Activated CD4-positive, CD25-positive, alpha-beta regulatory T cell (primary cell): ENCODE results near the gene MAN1A2.
"Not testable (repeated sequence)": the region's sequence is repeated elsewhere in the genome, so short reads cannot be mapped to it uniquely, and the experiment has no call there.

ENCODE experiments used
- DNase-seq, 4 experiments: peaks; one replicate each; lab custom pipeline; 2025; lab: John Stamatoyannopoulos, UW

The MAN1A2 gene

DNA sequence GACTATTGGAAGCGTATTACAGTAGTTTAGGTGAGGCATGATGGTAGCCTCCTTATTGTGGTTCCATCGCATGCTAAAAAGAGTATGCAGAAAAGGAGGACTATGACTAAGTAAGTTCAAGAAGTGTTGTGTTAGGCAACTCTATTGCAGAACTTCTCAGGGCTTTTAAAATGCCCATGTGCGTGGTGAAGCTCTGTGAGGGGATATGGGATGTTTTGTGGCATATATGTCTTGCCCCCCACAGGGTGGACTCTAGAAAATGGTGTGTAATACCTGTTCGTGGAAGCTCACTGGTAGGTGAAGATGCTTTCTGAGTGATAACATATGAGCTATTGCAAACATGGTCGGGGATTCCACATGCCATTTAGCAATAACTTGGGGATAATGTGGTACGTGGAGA, 31.7 kb downstream of the MAN1A2 start:
- no peak for DNase-seq

DNA sequence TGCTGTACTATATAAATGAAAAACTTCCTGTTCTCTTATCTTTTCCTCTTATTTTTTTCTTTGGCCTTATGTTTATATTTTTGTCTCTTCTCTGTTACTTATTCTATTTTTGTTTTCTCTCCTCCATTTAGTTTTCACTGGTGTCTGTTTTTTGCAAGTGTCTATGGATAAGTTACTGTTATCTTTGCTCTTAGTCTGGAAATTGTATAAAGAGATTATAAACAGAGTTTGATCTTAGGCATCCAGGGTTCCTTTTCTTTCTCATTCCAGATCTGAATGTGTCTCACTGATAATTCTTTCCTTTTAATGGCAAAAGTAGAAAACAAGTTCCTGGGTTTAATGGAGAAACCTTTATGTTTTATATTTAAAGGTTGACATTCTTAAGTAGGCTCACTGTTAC, 34.5 kb downstream of the MAN1A2 start:
- DNase-seq, result no peak

DNA sequence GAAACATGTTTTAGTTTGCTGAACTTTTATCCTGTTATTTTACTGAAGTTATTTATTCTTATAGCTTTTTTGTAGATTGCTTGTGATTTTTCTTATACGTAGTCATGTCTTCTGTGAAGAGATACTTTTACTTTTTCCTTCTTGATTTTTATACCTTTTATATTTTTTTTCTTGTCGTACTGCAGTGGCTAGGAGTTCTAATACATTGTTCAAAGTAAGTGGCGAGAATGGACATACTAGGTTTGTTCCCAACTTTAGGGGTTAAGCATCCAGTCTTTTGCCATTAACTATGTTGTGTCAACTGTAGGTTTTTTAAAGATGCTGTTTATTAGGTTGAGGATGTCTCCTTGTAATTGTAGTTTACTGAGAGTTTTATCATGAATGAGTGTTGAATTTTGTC, 36.3 kb downstream of the MAN1A2 start:
- DNase-seq, result no peak

- DNase-seq, result no peak
These were observed 37.8 kb downstream of the MAN1A2 start for GRCh38 chr1:117405042-117405441.

GRCh38 chr1:117412472-117412871, 45.2 kb downstream of the MAN1A2 start:
- no peak for DNase-seq

- no peak for DNase-seq
These were observed 46.2 kb downstream of the MAN1A2 start for GRCh38 chr1:117413412-117413811.

GRCh38 chr1:117414943-117415342, 47.7 kb downstream of the MAN1A2 start:
- no peak for DNase-seq

GRCh38 chr1:117416004-117416403, 48.8 kb downstream of the MAN1A2 start:
- DNase-seq, result no peak

DNA sequence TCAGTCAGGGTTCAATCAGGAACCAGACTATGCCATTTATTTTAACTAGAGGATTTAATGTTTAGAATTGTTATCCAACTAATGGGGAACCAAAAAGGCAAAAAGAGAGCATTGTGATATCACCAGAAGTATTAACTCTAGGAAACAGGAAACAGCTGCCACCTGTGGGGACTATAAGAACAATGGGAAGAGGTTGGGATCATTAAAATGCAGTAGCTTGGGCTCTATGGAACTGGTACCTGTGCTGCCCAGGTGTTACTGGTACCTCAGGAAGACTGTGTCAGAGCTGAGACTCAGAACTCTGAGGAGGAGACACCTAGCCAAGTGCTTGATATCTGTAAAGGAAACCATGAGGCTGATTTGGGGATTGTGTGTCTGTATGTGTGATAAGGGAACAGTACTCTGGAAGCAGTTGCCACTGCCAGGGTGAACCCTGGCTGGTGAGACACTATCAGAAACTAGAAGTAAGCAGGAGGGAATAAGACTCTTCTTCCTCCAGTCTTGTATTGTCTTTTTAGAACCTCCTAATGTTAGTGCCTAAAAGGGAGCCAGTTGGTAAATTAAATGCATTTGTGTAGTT, 49.4 kb downstream of the MAN1A2 start:
- DNase-seq, result no peak

- no peak for DNase-seq
These were observed 57.9 kb downstream of the MAN1A2 start for GRCh38 chr1:117425050-117425734.

GRCh38 chr1:117427297-117427696, 60.0 kb downstream of the MAN1A2 start:
- DNase-seq, result no peak

- DNase-seq, result no peak
These were observed 66.7 kb downstream of the MAN1A2 start for GRCh38 chr1:117433943-117434342.

- no peak for DNase-seq
These were observed 69.3 kb downstream of the MAN1A2 start for GRCh38 chr1:117436513-117436912.

DNA sequence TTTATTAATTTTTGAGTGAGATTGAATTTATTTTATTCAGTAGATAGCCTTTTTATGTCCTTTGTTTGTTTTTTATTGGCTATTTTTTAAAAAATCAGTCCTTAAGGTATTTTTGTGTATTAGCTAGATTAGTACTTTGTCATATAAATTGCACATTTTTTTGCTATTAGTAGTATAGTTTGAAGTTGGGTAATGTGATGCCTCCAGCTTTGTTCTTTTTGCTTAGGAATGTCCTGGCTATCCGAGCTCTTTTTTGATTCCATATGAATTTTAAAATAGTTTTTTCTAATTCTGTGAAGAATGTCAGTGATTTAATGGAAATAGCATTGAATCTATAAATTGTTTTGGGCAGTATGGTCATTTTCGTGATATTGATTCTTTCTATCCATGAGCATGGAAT, 80.4 kb downstream of the MAN1A2 start:
- DNase-seq, result no peak

- no peak for DNase-seq
These were observed 85.0 kb downstream of the MAN1A2 start for GRCh38 chr1:117452216-117452615.

DNA sequence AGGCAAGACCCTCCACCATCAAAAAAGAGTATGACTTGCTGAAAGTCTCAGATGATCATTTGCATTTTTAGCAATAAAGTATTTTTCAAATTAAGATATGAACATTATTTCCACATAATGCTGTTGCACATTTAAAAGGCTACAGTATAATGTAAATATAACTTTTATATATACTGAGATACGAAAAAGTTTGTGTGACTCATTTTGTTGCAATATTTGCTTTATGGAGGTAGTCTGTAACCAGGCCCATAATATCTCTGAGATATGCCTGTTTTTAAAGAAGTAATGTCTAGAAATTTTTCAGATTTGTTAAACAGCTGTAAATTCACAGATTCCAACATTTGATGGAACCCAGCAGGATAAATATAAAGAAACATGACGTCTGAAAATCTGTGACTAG, 86.7 kb downstream of the MAN1A2 start:
- DNase-seq, result no peak

DNA sequence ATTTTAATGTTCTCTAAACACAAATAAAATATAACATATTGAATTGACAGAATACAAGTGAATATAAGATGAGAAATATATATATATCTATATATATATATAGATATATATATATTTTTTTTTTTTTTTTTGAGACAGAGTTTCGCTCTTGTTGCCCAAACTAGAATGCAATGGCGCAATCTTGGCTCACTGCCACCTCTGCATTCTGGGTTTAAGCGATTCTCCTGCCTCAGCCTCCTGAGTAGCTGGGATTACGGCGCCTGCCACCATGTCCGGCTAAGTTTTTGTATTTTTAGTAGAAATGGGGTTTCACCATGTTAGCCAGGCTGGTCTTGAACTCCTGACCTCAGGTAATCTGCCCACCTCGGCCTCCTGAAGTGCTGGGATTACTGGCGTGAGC, 91.2 kb downstream of the MAN1A2 start:
- not testable (repeated sequence) for DNase-seq

GRCh38 chr1:117466761-117467160, 99.5 kb downstream of the MAN1A2 start:
- DNase-seq, result no peak

DNA sequence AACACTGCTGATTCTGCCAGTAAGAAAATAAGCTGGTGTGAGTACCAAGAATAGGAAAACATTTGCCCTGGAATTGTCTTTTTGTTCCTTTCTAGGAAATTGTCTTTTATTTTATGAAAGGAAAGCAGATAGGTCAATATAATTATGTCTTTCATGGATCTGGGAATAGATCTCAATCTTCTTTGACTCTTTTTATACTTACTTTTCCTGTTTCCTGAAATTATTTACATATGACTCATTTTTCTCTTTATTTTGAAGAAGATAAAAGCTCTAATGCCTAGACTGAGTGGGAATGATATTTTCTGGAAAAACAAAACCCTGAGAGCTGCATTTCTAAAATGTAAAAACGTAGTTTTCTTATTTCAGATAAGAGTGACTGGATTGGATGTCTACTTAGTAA, 100.1 kb downstream of the MAN1A2 start:
- DNase-seq, result no peak

- no peak for DNase-seq
These were observed 105.8 kb downstream of the MAN1A2 start for GRCh38 chr1:117473063-117473462.

GRCh38 chr1:117475495-117475894, 108.2 kb downstream of the MAN1A2 start:
- not testable (repeated sequence) for DNase-seq

- no peak for DNase-seq
These were observed 111.8 kb downstream of the MAN1A2 start for GRCh38 chr1:117479086-117479485.

DNA sequence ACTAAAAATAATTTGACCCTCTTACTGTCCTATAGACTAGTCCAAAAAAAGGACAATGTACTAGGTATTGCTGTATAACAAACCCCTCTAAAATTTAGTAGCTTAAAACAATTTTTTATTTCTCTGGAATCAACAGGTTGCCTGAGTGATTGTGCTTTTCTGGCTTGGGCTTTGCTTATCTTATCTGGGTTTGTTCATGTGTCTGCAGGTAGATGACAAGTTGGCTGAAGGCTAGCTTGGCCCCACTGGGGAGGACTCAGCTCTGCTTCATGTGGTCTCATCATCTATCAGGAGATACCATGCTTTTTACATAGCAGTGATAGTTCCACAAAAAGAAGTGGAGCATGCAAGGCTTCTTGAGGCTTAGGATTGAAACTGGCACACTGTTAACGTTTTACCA, 114.2 kb downstream of the MAN1A2 start:
- no peak for DNase-seq

- DNase-seq, result no peak
These were observed 126.7 kb downstream of the MAN1A2 start for GRCh38 chr1:117493906-117494305.
